Endothelial cell of umbilical vein (primary cell): Measurements from ENCODE around the gene OSBPL9. TPM values are rescaled to one million over a fixed set of nuclear protein-coding genes. Genes with fewer than 3 reads are reported as not detected.

ENCODE experiments used
- BruUV-seq: library from RNA; stranded (reverse); fragments of 400-500 nt; replicated peaks from 2 replicates; lab custom pipeline; 2021; lab: Mats Ljungman, UMichigan
- CTCF ChIA-PET: fragments of 300-600, 350-600 bp; sonication (Branson Sonifier 250); formaldehyde crosslinking; loops from one replicate; lab custom pipeline; 2021; ENCODE audit warnings: antibody characterized with exemption, inconsistent platforms; lab: Charles Lee
- POLR2A ChIA-PET: fragments of 300-600, 350-600 bp; sonication (Branson Sonifier 250); formaldehyde crosslinking; loops from one replicate; lab custom pipeline; 2021; ENCODE audit warnings: antibody characterized with exemption, inconsistent platforms; lab: Charles Lee
- DNase-seq: peaks from one replicate; pipeline ENCODE4 v3.0.0-alpha.2; 2011; ENCODE audit warnings: low read depth, low spot score
- FAIRE-seq: peaks from 2 replicates; lab custom pipeline; 2011; peaks lifted over from hg19 to GRCh38; lab: Jason Lieb, UNC
- H2AFZ ChIP-seq: 2 replicates; pipeline ENCODE4 v1.6.0; 2012; ENCODE audit warnings: low read depth, low read length, control low read depth, inconsistent platforms
- H3K27ac ChIP-seq: 2 replicates; pipeline ENCODE4 v1.5.1; 2011; ENCODE audit warnings: low read depth, mild to moderate bottlenecking, control low read depth, low read length, moderate library complexity; ENCODE audit not compliant: insufficient read depth
- H3K27me3 ChIP-seq, 2 experiments: 2 replicates each; pipeline versions ENCODE4 v1.6.0 to v1.6.1; 2011; ENCODE audit warnings: low read length in 2 of 2, mixed read lengths in 1 of 2; ENCODE audit not compliant: control insufficient read depth in 2 of 2, insufficient read depth in 2 of 2
- H3K36me3 ChIP-seq, 2 experiments: 2 replicates in 1 of 2; 3 replicates in 1 of 2; pipeline ENCODE4 v1.5.1; 2011; ENCODE audit warnings: low read length in 2 of 2, mild to moderate bottlenecking in 1 of 2, moderate library complexity in 1 of 2; ENCODE audit not compliant: control insufficient read depth in 2 of 2, insufficient read depth in 2 of 2; ENCODE audit errors: extremely low read depth in 1 of 2
- H3K4me1 ChIP-seq: 3 replicates; pipeline ENCODE4 v1.5.1; 2011; ENCODE audit warnings: mild to moderate bottlenecking, low read length; ENCODE audit not compliant: control insufficient read depth, insufficient read depth; ENCODE audit errors: extremely low read depth
- H3K4me2 ChIP-seq: 2 replicates; pipeline ENCODE4 v1.6.1; 2011; ENCODE audit warnings: low read length, control low read depth, mixed read lengths; ENCODE audit not compliant: insufficient read depth
- H3K4me3 ChIP-seq, 3 experiments: fragments of 200-600 bp in 1 of 3; sonication (generic), shearing (Covaris generic) in 1 of 3; replicated peaks in 1 of 3; 2 replicates each; pipeline ENCODE4 v1.5.1; 2011 to 2016; ENCODE audit warnings: control low read depth in 3 of 3, low read length in 3 of 3, mild to moderate bottlenecking in 2 of 3, inconsistent platforms in 1 of 3, low read depth in 1 of 3, moderate library complexity in 1 of 3; ENCODE audit not compliant: insufficient read depth in 1 of 3
- H3K79me2 ChIP-seq: 2 replicates; pipeline ENCODE4 v1.6.0; 2012; ENCODE audit warnings: low read length, inconsistent platforms; ENCODE audit not compliant: control insufficient read depth, insufficient read depth
- H3K9ac ChIP-seq: replicated peaks from 2 replicates; pipeline ENCODE3; 2011; ENCODE audit warnings: low read length, control low read depth; ENCODE audit not compliant: insufficient read depth; ENCODE audit errors: extremely low read depth
- H3K9me1 ChIP-seq: replicated peaks from 3 replicates; pipeline ENCODE4 v1.6.0; 2011; ENCODE audit warnings: mild to moderate bottlenecking, low read length; ENCODE audit not compliant: control insufficient read depth, insufficient read depth; ENCODE audit errors: extremely low read depth
- H3K9me3 ChIP-seq: replicated peaks from 2 replicates; pipeline ENCODE4 v1.5.1; 2012; ENCODE audit warnings: low read length, inconsistent platforms; ENCODE audit not compliant: control insufficient read depth, insufficient read depth
- H4K20me1 ChIP-seq: replicated peaks from 2 replicates; pipeline ENCODE3; 2011; ENCODE audit warnings: mild to moderate bottlenecking, low read length; ENCODE audit not compliant: control insufficient read depth, insufficient read depth; ENCODE audit errors: extremely low read depth
- EZH2 ChIP-seq: IDR thresholded peaks from 2 replicates; pipeline ENCODE4 v1.6.1; 2012; ENCODE audit warnings: borderline replicate concordance, low read depth, mild to moderate bottlenecking, moderate library complexity, low read length, inconsistent platforms; ENCODE audit not compliant: severe bottlenecking
- FOS ChIP-seq: IDR thresholded peaks from 2 replicates; pipeline ENCODE4 v1.6.1; 2011; ENCODE audit warnings: mild to moderate bottlenecking, low read length, moderate library complexity, borderline replicate concordance; ENCODE audit not compliant: insufficient read depth
- GATA2 ChIP-seq: IDR thresholded peaks from 2 replicates; pipeline ENCODE4 v1.7.0; 2011; ENCODE audit warnings: low read depth, mild to moderate bottlenecking, moderate library complexity, mixed read lengths, low read length; ENCODE audit not compliant: insufficient read length, insufficient read depth
- JUN ChIP-seq: IDR thresholded peaks from 2 replicates; pipeline ENCODE4 v1.6.1; 2011; ENCODE audit warnings: borderline replicate concordance, low read depth; ENCODE audit not compliant: insufficient read length, insufficient read depth
- MYC ChIP-seq: IDR thresholded peaks from one replicate; pipeline ENCODE4 v1.6.1; 2011; ENCODE audit warnings: mild to moderate bottlenecking, low read depth, low read length
- POLR2A ChIP-seq: IDR thresholded peaks from 2 replicates; pipeline ENCODE4 v1.6.1; 2012; ENCODE audit warnings: low read depth, mild to moderate bottlenecking, control low read depth, low read length
- POLR2AphosphoS5 ChIP-seq: IDR thresholded peaks from 2 replicates; pipeline ENCODE4 v1.6.1; 2012; ENCODE audit warnings: low read depth, mild to moderate bottlenecking, control low read depth, low read length, moderate library complexity; ENCODE audit not compliant: insufficient read depth
- dilution Hi-C: fragments of 300-500 bp; cut with MboI; formaldehyde crosslinking; loops from one replicate; pipeline ENCODE4 v1.15.0; 2019; ENCODE audit warnings: low sequenced_read_pairs; ENCODE audit not compliant: extremely low pct_ligation_motif_present
- intact Hi-C: fragments of 100-400 bp; cut with micrococcal nuclease; formaldehyde crosslinking; loops from one replicate; pipeline ENCODE4 v1.10.0; 2022
- polyA plus RNA-seq, 4 experiments: library from polyadenylated mRNA; depleted of rRNA in 3 of 4; stranded (reverse) in 3 of 4; unstranded in 1 of 4; fragments of >200 nt; gene quantifications; 2 replicates each; pipeline versions ENCODE4 v1.2.1 to v1.2.3, GENCODE V29; 2011 to 2012; ENCODE audit warnings: missing spikeins in 1 of 4
- total RNA-seq: library from RNA; stranded (reverse); gene quantifications from 2 replicates; pipeline ENCODE4 v1.2.3, GENCODE V29; 2021
- TF ChIP-seq, protein P1 (sequence below): IDR thresholded peaks from 2 replicates; pipeline ENCODE4 v1.6.1; 2011; ENCODE audit not compliant: insufficient read depth, insufficient read length
- TF ChIP-seq, protein P2 (sequence below), 2 donors: IDR thresholded peaks; 1 replicate in 1 of 2; 2 replicates in 1 of 2; pipeline ENCODE4 v1.5.1; 2011; ENCODE audit warnings: low read length in 2 of 2, mild to moderate bottlenecking in 2 of 2, moderate library complexity in 2 of 2, control low read depth in 1 of 2, inconsistent platforms in 1 of 2, low read depth in 1 of 2; ENCODE audit not compliant: insufficient read depth in 1 of 2; ENCODE audit errors: extremely low read depth in 1 of 2

Gene OSBPL9
- total and polyA plus RNA-seq, 2 donors (not counting 3 experiments of a cell fraction or from before 2014, with no cell fraction given): 46.2 to 80.3 TPM

DNA sequence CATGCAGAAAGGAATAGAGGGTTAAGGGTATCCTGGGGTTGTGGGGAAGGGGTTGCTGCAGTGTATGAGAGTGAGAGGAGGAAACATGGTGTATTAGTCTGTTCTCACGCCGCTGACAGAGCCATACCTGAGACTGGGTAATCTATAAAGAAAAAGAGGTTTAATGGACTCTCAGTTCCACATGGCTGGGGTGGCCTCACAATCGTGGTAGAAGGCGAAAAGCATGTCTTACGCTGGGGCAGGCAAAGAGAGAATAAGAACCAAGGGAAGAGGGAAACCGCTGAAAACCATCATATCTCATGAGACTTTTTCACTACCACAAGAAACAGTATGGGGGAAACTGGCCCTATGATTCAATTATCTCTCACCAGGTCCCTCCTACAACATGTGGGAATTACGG, 17.7 kb downstream of the OSBPL9 start:
- POLR2A ChIA-PET: no interaction called here
- Histone ChIP-seq H3K9ac (no peak overlapping the region), H4K20me1 (no peaks in the 10 kb centered on the region), H2AFZ (no peak overlapping the region), H3K36me3 (no peaks in the 10 kb centered on the region), H3K27ac (no peak overlapping the region), H3K9me3 (no peaks in the 10 kb centered on the region), H3K9me1 (no peaks in the 10 kb centered on the region), H3K4me3 (no peak overlapping the region), H3K4me2 (no peak overlapping the region), H3K4me1 (peaks cover 12% of the 10 kb centered on the region), H3K27me3 (no peaks in the 10 kb centered on the region), H3K79me2 (peaks cover 10% of the 10 kb centered on the region)
- CTCF ChIA-PET: no interaction called here
- DNase-seq (no peak), FAIRE-seq (no peak)
- no TSS peak for BruUV-seq
- dilution Hi-C loops (no loop called here), intact Hi-C loops (no loop called here)
- TF ChIP-seq, protein P1, sequence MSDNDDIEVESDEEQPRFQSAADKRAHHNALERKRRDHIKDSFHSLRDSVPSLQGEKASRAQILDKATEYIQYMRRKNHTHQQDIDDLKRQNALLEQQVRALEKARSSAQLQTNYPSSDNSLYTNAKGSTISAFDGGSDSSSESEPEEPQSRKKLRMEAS: no peak
- no peak for TF ChIP-seq POLR2AphosphoS5
- TF ChIP-seq, protein P2, sequence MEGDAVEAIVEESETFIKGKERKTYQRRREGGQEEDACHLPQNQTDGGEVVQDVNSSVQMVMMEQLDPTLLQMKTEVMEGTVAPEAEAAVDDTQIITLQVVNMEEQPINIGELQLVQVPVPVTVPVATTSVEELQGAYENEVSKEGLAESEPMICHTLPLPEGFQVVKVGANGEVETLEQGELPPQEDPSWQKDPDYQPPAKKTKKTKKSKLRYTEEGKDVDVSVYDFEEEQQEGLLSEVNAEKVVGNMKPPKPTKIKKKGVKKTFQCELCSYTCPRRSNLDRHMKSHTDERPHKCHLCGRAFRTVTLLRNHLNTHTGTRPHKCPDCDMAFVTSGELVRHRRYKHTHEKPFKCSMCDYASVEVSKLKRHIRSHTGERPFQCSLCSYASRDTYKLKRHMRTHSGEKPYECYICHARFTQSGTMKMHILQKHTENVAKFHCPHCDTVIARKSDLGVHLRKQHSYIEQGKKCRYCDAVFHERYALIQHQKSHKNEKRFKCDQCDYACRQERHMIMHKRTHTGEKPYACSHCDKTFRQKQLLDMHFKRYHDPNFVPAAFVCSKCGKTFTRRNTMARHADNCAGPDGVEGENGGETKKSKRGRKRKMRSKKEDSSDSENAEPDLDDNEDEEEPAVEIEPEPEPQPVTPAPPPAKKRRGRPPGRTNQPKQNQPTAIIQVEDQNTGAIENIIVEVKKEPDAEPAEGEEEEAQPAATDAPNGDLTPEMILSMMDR (IDR thresholded peaks at IDR 0.05; ENCODE audit: extremely low read depth in 1 of 2, insufficient read depth in 1 of 2, low read depth in 1 of 2, low read length in 2 of 2): no peak

DNA sequence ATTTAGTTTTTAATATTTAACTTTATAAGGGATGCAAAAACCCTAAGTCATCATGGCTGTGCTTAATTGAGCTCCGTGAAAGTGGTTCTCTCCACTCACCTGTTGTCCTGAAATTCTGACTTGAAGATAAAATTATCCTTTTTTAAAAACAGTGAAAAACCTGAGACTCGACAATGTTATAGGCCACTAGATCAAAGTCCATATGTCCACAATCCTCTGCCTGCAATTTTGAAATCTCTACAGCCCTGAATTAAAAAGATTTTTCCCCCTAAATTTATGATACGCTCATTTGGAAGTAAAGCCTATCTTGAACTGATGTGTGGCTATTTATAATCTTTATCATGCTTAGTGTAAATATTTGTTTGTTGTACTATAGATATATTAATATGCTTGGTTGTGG, 18.7 kb downstream of the OSBPL9 start:
- Histone ChIP-seq H3K4me2 (no peak overlapping the region), H3K4me1 (peaks cover 12% of the 10 kb centered on the region), H2AFZ (no peak overlapping the region), H3K36me3 (no peaks in the 10 kb centered on the region), H3K4me3 (no peak overlapping the region), H4K20me1 (no peaks in the 10 kb centered on the region), H3K27me3 (no peaks in the 10 kb centered on the region), H3K9me1 (no peaks in the 10 kb centered on the region), H3K9me3 (no peaks in the 10 kb centered on the region), H3K9ac (no peak overlapping the region), H3K27ac (no peak overlapping the region), H3K79me2 (peaks cover 10% of the 10 kb centered on the region)
- DNase-seq (no peak), FAIRE-seq (no peak)
- TF ChIP-seq, protein P1: no peak
- TF ChIP-seq POLR2A: no peak
- TF ChIP-seq JUN: no peak
- TF ChIP-seq POLR2AphosphoS5: no peak
- TF ChIP-seq, protein P2 (IDR thresholded peaks at IDR 0.05; ENCODE audit: extremely low read depth in 1 of 2, insufficient read depth in 1 of 2, low read depth in 1 of 2, low read length in 2 of 2): no peak
- TF ChIP-seq GATA2: no peak
- TF ChIP-seq MYC: no peak
- TF ChIP-seq EZH2: no peak
- no peak for TF ChIP-seq FOS
- no TSS peak for BruUV-seq
- dilution Hi-C loops: no loop called here
- ChIA-PET POLR2A (no interaction called here), CTCF (interaction anchor here (2.2 kb wide), 1 partner anchor 134 kb away, joined by 7 read pairs; no protein-coding TSS in a partner anchor)
- intact Hi-C loops: no loop called here
